ENCODE results near the gene TIMM23.

- no peak for TF ChIP-seq CTCF (tag by site-specific recombination; IDR thresholded peaks at IDR 0.05)
- no peak for TF ChIP-seq PRDM4 (tag by site-specific recombination; IDR thresholded peaks at IDR 0.05)
- no peak for TF ChIP-seq ZBTB8A (tag by site-specific recombination; IDR thresholded peaks at IDR 0.05)
- no peak for TF ChIP-seq ZIC2 (tag by site-specific recombination; IDR thresholded peaks at IDR 0.05)
- no peak for TF ChIP-seq SALL2 (tag by site-specific recombination; IDR thresholded peaks at IDR 0.05; ENCODE audit: borderline replicate concordance)
- no peak for TF ChIP-seq ZNF629 (tag by site-specific recombination; IDR thresholded peaks at IDR 0.05)
- no peak for TF ChIP-seq ZNF843 (tag by site-specific recombination; IDR thresholded peaks at IDR 0.05)
- no peak for TF ChIP-seq ZNF274 (IDR thresholded peaks at IDR 0.05; ENCODE audit: low read length)
- no peak for TF ChIP-seq ZNF274 (tag by site-specific recombination; IDR thresholded peaks at IDR 0.05; ENCODE audit: borderline replicate concordance)
- TF ChIP-seq ZNF561 (tag by site-specific recombination; IDR thresholded peaks at IDR 0.05; ENCODE audit: borderline replicate concordance): no peak
- TF ChIP-seq ZNF670 (tag by site-specific recombination; IDR thresholded peaks at IDR 0.05; ENCODE audit: low read depth): no peak
- TF ChIP-seq ZNF548 (tag by site-specific recombination; IDR thresholded peaks at IDR 0.05): no peak
- TF ChIP-seq PBX3 (CRISPR knock-in tag; IDR thresholded peaks at IDR 0.05): no peak
- TF ChIP-seq ZSCAN23 (tag by site-specific recombination; IDR thresholded peaks at IDR 0.05): no peak
Observed at GRCh38 chr10:46006219-46006618, 33.9 kb downstream of the TIMM23 start.
